GM19043 (cell line): ENCODE results near the gene HMG20A.

Experiments
- ATAC-seq: cut with Tn5 transposase; IDR thresholded peaks from one replicate; pipeline ENCODE4 v1.9.1; 2021; ENCODE audit warnings: low read depth; ENCODE audit not compliant: unreplicated experiment

The HMG20A gene

GRCh38 chr15:77420610-77421369, at the start of gene HMG20A:
Gene HMG20A (plus strand): TSS chr15:77420888. CDS start chr15:77458408, 37,520 bp downstream.
- peak; percentile 32 for ATAC-seq

GRCh38 chr15:77371850-77372563, 48.7 kb upstream of the HMG20A start:
- no peak for ATAC-seq

GRCh38 chr15:77373441-77373840, 47.2 kb upstream of the HMG20A start:
- no peak for ATAC-seq

- no peak for ATAC-seq
Observed at GRCh38 chr15:77375133-77375532, 45.6 kb upstream of the HMG20A start.

- ATAC-seq = no peak
Observed at GRCh38 chr15:77376770-77377169, 43.9 kb upstream of the HMG20A start.

GRCh38 chr15:77380033-77380432, 40.7 kb upstream of the HMG20A start:
- no peak for ATAC-seq

- ATAC-seq = no peak
Observed at GRCh38 chr15:77384086-77384485, 36.6 kb upstream of the HMG20A start.

GRCh38 chr15:77384589-77385359, 35.9 kb upstream of the HMG20A start:
- ATAC-seq = no peak

GRCh38 chr15:77386626-77387025, 34.1 kb upstream of the HMG20A start:
- ATAC-seq = no peak

GRCh38 chr15:77387365-77388105, 33.2 kb upstream of the HMG20A start:
- no peak for ATAC-seq

- ATAC-seq = no peak
Observed at GRCh38 chr15:77391372-77391951, 29.2 kb upstream of the HMG20A start.

GRCh38 chr15:77392762-77393470, 27.8 kb upstream of the HMG20A start:
- ATAC-seq = no peak

- no peak for ATAC-seq
Observed at GRCh38 chr15:77393471-77393840, 27.2 kb upstream of the HMG20A start.

- ATAC-seq = no peak
Observed at GRCh38 chr15:77395013-77395774, 25.5 kb upstream of the HMG20A start.

GRCh38 chr15:77396692-77397091, 24.0 kb upstream of the HMG20A start:
- ATAC-seq = no peak

GRCh38 chr15:77398927-77399326, 21.8 kb upstream of the HMG20A start:
- no peak for ATAC-seq

GRCh38 chr15:77400258-77400657, 20.4 kb upstream of the HMG20A start:
- ATAC-seq = no peak

GRCh38 chr15:77402740-77403379, 17.8 kb upstream of the HMG20A start:
- ATAC-seq = no peak
